GF-D8 (cell line): ENCODE measurements around the gene MYOG.

Experiments used
- DNase-seq: peaks from one replicate; lab custom pipeline; 2025; lab: John Stamatoyannopoulos, UW

MYOG gene

DNA sequence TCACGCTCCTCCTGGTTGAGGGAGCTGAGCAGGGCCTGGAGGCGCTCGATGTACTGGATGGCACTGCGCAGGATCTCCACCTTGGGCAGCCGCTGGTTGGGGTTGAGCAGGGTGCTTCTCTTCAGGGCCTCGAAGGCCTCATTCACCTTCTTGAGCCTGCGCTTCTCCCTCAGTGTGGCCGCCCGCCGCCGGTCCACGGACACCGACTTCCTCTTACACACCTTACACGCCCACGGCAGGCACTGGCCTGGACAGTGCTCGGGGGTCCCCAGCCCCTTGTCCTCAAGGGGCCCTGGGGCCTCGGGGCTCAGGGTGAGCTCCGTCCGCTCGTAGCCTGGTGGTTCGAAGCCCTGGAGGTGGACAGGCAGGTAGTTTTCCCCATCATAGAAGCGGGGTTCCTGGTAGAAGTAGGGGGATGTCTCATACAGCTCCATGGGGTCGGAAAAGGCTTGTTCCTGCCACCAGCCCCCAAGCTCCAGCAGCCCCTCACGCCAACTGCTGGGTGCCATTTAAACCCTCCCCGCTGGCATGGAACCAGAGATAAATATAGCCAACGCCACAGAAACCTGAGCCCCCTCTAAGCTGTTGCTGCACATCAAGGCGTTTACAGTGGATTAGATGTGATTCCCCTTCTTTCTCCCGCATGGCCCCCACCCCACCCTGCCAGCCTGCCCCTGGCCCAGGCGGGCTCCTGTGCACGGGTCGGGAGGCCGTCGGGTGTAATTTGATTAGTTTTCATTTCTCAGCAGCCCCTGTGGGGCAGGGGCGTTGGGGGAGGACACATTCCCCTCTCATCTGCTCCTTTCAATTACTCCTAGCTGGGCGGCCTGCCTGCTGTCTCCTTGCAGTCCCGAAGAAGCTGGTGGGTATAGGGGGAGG, at the start of gene MYOG:
Gene MYOG, minus strand, starts transcription at position 485 of the 879 bp plus-strand sequence. Its CDS starts 51 bp downstream, at position 434.
- DNase-seq: no peak

GRCh38 chr1:203133970-203134725, 48.3 kb upstream of the MYOG start:
- DNase-seq: no peak

GRCh38 chr1:203131548-203132200, 45.9 kb upstream of the MYOG start:
- no peak for DNase-seq

DNA sequence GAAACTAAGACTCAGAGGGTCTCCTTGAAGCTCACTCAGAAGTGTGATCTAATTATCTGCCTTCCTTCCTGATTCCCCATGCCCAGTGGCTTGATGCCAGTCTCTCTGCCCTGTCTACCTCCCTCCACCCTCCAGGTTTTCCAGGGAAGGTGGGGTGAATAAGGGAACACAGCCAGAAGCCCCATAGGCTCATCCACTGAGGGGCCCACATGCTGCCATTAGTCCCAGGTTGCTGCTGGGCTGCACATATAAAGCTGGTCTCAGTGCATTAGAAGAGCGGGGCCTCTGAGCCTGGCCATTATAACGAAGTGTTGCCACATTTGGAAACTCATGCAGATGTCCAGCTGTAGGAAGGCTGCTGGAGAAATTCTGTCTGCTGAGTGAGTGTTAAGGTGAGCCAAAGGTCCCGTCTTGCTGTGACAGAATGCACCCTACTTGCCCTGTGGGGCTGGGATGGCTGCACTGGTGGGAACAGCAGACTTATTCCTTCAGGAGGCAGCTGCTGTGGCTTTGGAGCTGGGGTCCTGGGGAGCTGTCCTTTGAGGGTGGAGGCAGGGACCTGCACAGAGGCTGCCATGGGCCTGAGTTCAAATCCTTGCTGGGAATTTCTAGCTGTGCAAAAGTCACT, 44.7 kb upstream of the MYOG start:
- no peak for DNase-seq

DNA sequence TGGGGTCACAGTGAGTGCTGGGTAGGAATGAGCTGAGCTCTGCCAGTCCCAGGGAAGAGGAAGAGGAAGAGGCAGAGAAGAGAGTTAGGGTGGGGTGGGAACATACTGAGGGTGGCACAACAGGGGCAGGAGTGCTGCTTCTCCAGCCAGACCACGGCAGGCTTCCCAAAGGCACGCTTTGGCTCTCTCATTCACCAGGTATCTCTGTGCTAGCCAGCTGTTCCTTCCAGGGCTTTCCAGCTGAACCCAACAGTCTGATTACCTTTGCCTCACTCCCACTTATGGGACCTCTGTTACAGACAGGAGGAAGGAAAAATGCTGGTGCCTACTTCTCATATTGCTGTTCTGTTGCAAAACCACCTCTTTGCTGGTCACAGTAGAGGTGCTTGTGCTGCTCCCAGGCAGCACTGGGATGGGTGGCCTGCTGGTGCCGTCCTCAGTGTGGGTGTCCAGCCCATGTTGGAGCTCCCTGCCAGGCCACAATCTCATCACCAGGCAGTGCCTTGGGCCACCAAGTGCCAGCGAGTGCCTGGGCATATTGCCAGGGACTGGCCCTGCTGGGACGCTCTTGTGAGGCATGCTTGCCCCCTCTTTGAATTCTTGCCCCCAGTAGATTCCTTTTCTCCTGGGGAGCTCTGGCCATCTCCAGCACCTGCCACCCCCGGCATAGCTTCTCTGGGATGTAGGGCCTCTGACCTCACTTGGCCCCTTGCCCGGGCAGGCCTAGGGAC, 43.9 kb upstream of the MYOG start:
- no peak for DNase-seq

DNA sequence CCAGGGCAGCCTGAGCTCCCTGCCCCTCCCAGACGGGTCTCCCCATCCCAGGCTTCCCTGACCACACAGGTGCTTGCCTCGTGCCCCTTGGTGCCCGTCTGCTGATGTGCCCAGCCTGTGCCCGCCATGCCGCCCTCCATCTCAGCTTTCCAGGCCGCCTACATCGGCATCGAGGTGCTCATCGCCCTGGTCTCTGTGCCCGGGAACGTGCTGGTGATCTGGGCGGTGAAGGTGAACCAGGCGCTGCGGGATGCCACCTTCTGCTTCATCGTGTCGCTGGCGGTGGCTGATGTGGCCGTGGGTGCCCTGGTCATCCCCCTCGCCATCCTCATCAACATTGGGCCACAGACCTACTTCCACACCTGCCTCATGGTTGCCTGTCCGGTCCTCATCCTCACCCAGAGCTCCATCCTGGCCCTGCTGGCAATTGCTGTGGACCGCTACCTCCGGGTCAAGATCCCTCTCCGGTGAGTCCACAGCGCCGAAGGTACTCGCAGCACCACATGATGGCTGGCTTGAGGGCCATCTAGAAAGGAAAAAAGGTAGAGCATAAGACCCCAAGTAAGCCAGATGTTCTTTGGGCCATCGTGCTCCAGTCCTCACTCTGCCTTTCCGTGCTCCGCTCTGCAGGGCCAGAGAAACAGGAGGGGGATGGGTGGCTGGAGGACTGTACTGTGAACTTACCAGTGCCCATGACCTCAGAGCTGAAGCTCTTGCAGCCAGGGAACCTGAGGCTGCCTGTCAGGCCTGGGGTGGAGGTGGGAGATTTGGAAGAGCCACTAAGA, 43.1 kb upstream of the MYOG start:
- DNase-seq: no peak

- DNase-seq: no peak
Measured at GRCh38 chr1:203128431-203128715, 42.6 kb upstream of the MYOG start.

DNA sequence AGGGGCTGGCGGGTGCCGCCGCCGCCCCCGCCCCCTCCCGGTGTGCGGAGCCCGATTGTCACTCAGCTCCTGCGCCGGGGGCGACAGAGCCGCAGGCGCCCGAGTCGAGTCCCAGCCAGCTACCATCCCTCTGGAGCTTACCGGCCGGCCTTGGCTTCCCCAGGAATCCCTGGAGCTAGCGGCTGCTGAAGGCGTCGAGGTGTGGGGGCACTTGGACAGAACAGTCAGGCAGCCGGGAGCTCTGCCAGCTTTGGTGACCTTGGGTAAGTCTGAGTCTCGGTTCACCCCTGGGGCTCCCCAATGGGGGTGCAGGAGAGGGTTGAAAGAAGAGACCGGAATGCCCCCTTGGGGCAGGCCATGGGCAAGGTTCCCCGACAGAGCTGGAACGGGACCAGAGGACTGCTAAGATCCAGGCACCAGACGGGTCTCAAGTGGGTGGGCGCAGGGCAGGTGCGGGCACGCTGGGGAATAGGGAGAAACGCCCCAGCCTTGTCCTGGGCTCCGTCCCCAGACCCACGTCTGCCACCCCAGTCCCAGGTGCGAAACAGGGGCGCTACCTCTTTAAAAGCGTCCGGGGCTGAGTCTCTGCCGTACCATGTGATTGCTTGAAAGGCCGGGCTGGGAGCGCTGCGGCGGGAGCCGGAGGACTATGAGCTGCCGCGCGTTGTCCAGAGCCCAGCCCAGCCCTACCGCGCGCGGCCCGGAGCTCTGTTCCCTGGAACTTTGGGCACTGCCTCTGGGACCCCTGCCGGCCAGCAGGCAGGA, 42.0 kb upstream of the MYOG start, which contains the start of gene ADORA1:
Gene ADORA1, plus strand, starts transcription at position 61 of the 765 bp plus-strand sequence. CDS start 1,116 bp downstream, outside the sequence.
- no peak for DNase-seq

- DNase-seq: no peak
Measured at GRCh38 chr1:203126866-203127665, 41.3 kb upstream of the MYOG start.

DNA sequence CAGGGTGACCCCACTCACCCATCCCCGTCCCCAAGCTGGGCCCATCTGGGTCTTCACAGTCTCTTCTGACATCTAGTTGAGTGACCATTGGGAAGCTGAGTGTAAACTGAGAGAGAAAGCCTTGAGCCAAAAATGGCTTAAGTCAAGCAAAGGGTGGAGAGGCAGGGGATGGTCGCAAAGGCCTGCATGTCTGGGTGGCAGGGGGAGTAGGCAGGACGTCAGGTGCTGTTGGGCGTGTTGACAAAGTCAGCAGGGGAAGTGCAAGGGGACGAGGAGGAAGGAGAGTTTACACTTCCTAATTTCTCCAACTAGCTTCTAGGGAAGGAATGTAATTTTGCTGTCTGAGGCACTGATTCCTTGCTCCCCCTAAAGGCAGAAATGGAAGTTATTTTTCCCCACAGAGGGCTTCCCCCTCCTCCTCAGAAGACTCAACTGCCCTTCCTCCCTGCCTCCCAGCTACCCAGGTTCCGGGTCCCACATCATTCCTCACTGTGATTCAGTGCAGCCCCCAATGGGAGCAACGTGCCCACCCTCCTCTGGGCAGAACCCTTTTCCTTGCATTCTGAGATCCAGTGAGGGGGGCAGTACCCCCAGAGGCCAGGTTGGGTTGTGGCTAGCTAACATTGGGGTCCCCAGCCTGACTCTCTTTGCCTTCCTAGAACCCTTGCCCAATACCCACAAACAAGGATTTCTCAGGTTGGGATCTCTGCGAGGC, 40.5 kb upstream of the MYOG start:
- DNase-seq: no peak

DNA sequence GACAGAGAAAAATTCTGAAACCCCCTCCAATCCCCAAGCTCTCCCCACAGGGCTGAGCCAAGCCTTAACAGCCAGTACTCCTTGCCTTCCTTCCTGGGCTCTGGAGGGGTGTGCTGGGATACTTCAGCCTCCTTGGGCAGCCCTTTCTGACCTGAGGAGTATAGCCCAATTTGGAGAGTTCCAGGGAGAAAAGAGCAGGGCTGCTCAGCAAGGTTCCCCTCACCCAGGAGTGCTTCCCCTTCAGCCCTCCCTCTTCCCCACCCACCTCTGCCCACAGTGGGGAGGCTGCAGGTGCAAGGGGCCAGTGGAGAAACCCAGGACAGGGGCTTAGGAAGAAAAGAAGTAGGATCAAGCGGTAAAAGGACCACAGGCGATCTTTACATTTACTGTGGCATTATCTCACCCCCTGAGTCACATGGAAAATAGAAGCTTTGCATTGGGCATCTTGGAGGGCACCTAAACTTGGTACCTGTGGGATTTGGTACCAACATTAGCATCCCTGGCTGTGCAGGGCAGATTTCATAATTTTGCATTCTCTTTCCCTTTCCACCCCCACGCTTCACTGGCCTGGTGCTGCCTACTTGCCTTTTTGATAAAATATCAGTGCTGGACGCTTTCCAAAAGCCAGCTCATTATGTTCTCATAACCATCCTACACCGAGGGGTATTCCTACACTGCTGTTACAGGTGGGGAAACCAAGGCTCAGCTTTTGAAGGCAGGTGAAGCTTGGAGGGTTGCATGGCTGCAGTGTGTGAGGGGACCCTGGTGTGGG, 38.9 kb upstream of the MYOG start:
- no peak for DNase-seq

GRCh38 chr1:203124011-203124410, 38.2 kb upstream of the MYOG start:
- no peak for DNase-seq

DNA sequence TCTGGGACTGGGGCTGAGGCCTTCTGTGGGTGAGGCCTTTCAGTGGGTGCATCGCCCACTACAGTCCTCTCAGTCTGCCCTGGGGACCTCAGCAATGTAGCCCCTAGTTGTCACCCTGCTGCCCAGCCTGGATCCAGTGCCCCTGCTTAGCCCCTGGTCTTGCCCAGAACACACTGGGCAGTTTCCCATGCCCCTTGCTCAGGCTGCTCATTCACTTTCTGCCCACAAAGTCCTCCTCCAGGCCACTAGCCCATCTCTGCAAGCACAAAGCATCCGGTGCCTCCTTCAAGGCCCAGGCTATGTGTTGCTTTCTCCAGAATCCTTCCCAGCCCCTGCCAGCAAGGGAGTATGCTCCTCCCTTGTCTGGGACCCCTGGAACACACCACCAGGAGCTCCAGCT, 36.3 kb upstream of the MYOG start:
- DNase-seq: no peak

GRCh38 chr1:203121186-203122015, 35.6 kb upstream of the MYOG start:
- DNase-seq: peak; percentile 25

DNA sequence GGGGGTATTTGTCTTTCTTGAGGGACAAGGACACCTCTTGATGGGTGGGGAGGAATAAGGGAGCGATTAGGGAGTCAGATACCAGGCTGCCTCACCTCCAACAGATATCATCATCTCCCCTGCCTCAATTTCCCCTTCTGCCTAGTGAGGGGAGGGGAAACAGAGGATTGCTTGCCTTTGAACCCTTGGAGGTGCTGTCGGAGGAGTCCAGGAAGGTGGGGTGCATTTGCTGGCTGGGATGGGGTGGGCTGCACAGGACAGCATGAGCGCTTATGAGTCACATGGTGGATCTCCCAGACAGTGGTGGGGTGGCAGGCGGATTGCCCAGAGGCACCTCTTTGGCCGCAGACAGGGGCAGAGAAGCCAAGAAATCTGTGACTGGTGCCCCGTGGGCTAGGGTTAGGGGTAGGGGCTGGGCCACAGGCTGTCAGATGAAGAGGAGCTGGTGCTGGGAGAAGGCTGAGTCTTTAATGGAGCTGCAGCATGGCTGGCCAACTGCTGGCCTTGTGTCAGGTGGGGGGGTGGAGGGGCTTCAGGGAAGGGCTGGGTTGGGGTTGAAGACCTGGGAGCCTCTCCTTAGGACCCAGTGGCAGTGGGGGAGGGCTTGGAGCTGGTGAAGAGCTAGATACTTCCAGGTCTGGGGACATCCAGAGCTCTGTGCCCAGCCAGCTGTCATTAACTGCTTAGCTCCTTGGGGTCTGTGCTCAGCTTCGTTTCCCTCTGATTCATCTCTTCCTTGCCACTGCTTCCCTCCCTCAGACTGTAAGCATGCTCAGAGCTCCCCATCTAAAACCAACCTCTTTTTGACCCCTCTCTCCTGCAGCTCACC, 34.7 kb upstream of the MYOG start:
- no peak for DNase-seq
